ENCODE results near the gene COTL1.

DNA sequence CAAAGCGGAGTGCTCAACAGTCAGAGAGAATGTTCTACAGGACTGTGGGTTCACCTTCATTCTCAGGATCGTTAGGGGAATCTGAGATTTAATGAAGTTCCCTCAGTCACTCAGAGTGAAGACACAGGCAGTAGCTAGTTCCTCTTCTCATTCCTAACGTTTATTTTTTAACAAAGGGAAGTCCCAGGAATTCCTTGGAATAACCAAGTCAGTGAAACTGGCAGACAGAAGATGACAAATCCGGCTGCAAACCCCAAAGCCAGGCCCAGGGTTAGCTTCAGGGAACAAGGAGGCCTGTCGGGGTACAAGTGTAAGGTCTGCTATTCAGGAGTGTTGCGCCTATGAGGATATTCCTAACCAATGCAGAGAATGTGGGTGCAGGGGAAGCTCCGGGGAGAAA lies 42.0 kb downstream of the COTL1 start:
- no peak for TF ChIP-seq POLR2A (IDR thresholded peaks at IDR 0.05)
- TF ChIP-seq, protein P1, sequence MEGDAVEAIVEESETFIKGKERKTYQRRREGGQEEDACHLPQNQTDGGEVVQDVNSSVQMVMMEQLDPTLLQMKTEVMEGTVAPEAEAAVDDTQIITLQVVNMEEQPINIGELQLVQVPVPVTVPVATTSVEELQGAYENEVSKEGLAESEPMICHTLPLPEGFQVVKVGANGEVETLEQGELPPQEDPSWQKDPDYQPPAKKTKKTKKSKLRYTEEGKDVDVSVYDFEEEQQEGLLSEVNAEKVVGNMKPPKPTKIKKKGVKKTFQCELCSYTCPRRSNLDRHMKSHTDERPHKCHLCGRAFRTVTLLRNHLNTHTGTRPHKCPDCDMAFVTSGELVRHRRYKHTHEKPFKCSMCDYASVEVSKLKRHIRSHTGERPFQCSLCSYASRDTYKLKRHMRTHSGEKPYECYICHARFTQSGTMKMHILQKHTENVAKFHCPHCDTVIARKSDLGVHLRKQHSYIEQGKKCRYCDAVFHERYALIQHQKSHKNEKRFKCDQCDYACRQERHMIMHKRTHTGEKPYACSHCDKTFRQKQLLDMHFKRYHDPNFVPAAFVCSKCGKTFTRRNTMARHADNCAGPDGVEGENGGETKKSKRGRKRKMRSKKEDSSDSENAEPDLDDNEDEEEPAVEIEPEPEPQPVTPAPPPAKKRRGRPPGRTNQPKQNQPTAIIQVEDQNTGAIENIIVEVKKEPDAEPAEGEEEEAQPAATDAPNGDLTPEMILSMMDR (IDR thresholded peaks at IDR 0.05) = no peak
- no peak for TF ChIP-seq EP300 (IDR thresholded peaks at IDR 0.05)
